GM19351 (cell line): ENCODE results near the gene SPATS2.
A peak's percentile ranks its signal among the peaks of the same experiment; 100 is the strongest.

Experiments
- ATAC-seq: cut with Tn5 transposase; IDR thresholded peaks from one replicate; pipeline ENCODE4 v1.9.1; 2021; ENCODE audit warnings: mild to moderate bottlenecking, moderate library complexity; ENCODE audit not compliant: unreplicated experiment

SPATS2 gene

GRCh38 chr12:49552014-49552413, 184.8 kb downstream of the SPATS2 start:
- ATAC-seq, result no peak

- no peak for ATAC-seq
Observed at GRCh38 chr12:49552425-49552824, 185.2 kb downstream of the SPATS2 start.

- ATAC-seq, result no peak
Observed at GRCh38 chr12:49552899-49553298, 185.6 kb downstream of the SPATS2 start.

DNA sequence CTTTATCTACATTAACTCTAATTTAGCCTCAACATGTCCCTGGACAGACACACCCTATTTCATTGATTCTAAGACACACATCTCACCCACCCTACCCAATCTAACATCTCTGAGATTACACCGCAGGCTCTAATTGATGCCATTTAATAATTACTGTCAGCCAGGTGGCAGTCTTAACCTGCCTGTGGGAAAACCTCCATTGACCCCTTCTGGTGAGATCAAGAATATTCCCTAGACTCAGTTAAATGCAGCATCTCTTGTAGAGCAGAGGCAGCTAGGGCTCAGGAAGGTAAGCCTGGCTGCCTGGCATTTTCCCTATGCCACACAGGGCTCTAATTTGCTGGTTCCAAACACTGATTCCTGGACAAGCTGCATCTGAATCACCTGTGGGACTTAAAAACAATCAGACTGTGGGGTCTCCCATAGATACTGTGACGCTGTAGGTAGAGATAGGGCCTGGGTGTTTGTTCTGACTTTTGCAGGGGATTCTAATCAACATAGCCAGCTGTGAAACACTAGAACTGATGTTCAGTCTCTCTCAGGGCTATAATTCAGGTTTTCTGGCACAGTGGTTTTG, 186.3 kb downstream of the SPATS2 start:
- ATAC-seq, result no peak

DNA sequence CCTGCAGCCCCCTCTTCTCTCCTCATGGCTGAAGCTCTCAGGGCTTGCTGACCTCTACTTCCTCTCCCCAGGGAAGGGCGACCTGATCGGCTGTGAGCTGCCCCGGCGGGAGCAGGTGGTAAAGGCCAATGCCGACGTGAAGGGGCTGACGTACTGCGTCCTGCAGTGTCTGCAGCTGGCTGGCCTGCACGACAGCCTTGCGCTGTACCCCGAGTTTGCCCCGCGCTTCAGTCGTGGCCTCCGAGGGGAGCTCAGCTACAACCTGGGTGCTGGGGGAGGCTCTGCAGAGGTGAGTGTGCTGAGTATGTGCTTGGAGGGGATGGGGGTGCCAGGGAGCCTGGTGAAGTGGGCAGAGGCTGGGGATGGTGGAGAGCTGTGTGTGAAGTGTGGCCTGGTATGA, 187.0 kb downstream of the SPATS2 start:
- ATAC-seq, result no peak

DNA sequence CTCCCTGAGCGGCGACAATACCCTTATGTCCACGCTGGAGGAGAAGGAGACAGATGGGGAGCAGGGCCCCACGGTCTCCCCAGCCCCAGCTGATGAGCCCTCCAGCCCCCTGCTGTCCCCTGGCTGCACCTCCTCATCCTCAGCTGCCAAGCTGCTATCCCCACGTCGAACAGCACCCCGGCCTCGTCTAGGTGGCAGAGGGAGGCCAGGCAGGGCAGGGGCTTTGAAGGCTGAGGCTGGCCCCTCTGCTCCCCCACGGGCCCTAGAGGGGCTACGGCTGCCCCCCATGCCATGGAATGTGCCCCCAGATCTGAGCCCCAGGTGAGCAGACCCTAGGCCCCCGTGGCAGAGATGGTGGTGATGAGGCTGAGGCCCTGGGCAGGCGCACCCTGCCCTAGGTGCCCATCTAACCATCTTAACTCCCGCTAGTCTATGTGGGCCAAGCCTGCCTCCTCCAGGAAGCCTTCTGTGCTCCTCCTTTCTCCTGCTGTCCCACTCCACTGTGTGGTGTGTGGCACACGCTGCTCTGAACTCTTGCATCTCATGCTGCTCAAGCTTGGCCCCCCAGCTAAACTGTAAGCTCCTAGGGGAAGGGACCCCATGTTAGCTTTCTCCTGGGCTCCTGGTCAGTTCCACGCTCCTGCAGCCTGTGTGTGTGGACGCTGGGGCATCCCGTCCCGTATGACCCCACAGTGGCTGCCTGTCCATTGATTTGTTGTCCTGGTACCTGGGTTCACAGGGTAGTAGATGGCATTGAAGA, 188.5 kb downstream of the SPATS2 start:
- ATAC-seq, result no peak

DNA sequence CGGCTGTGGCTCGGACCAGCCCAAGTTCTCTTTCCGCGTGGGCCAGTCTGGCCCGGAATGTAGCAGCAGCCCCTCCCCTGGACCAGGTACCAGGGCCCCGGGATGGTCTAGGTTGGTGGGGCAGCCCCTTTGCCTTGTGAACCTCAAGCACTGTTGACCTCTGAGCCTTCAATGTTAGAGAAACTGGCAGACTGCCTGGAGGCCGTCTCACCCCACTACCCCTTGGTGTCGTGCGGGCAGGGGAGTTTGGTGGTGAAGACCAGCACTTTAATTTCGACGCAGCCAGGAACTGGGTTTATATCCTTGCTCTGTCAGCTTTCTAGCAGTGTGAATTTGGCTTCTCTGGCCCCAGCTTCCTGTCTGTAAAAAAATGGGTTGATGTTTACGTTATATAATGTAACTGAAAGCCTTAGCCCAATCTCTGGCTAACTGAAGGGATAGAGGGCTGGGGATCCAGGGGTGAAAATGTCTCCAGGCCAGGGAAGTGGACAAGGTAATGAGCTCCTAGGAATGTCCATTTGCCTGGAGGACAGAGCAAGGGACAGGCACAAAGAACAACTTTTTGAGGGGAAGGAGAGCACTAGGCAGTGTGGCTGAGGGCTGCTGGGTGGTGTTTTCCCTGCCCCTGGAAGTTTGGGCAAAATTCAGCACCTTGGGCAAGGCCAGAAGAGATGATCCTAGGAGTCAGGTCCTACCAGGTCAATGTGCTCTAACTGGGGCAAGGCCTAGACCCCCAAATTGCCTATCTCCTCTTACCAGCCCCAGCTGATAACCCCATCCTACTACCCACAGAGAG, 189.3 kb downstream of the SPATS2 start:
- no peak for ATAC-seq

DNA sequence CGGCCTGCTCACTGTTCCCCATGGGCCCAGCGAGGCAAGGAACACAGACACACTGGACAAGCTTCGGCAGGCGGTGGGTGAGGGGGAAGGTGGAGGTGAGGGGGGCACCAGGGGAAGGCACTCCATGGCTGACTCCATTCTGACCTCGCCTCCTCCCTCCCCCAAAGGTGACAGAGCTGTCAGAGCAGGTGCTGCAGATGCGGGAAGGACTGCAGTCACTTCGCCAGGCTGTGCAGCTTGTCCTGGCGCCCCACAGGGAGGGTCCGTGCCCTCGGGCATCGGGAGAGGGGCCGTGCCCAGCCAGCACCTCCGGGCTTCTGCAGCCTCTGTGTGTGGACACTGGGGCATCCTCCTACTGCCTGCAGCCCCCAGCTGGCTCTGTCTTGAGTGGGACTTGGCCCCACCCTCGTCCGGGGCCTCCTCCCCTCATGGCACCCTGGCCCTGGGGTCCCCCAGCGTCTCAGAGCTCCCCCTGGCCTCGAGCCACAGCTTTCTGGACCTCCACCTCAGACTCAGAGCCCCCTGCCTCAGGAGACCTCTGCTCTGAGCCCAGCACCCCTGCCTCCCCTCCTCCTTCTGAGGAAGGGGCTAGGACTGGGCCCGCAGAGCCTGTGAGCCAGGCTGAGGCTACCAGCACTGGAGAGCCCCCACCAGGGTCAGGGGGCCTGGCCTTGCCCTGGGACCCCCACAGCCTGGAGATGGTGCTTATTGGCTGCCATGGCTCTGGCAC, 190.1 kb downstream of the SPATS2 start:
- ATAC-seq, result no peak

DNA sequence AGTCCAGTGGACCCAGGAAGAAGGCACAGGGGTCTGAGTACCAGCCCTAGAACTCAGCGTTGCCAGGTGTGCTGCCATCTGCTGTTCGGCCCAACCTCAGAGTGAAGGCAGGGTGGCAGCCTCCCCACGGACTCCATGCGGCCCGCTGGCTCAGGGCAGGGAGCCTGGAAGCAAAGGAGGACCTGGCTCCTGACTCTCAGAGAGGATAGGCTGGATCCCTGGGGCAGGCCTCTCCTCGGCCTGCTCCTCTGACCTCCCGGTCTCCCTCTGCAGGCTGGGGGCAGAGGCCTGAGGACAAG, 190.6 kb downstream of the SPATS2 start:
- no peak for ATAC-seq

GRCh38 chr12:49558526-49558925, 191.3 kb downstream of the SPATS2 start:
- no peak for ATAC-seq

DNA sequence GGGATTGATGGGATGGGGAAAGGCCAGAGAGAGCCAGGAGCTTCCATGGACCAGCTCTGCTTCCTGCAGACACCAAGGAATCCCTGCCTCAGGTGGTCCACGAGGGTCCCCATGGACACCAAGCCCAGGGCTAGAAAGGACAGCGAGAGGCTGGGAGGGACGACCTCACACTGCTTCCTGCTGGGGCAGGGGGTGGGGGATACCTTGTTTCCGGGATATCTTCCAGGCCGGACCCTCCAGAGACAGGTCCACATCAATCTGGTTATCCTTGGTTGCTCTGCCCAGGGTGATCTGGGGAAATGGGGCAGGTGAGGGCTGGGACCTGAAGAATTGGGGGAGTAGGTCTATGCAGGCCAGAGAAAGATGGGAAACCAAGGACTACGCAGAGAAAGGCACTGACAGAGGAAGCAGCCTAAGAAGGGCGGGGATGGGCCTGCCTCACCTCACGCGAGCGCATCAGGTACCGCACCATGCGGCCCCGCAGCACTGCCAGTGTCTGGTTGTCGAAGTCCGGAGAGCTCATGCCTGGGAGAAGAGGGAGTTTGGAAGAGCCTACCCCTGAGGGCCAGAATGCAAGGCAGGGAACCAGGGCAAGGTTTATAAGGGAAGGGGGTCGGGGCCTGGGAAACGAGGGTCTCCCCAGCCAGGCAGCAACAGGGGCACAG, 191.9 kb downstream of the SPATS2 start:
- no peak for ATAC-seq

- no peak for ATAC-seq
Observed at GRCh38 chr12:49560695-49561094, 193.4 kb downstream of the SPATS2 start.

DNA sequence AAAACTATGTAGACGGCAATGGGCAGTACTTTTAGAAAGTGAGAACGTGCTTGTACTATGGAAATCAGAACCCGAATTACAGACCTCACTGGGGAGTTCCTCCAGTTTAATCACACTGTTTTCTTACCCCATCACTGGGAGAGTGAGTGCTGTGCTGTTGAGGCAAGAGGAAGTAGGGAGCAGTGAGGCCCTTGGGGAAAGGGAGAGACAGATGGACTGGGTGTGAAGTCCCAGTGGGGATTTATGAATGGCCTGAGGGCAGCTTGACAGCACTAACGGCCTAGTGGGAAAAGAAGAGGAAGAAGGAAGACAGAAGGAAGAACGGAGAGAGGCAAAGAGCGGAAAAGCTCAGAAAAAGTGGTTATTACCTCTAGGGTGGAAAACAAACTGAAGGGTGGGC, 195.0 kb downstream of the SPATS2 start:
- ATAC-seq, result no peak

DNA sequence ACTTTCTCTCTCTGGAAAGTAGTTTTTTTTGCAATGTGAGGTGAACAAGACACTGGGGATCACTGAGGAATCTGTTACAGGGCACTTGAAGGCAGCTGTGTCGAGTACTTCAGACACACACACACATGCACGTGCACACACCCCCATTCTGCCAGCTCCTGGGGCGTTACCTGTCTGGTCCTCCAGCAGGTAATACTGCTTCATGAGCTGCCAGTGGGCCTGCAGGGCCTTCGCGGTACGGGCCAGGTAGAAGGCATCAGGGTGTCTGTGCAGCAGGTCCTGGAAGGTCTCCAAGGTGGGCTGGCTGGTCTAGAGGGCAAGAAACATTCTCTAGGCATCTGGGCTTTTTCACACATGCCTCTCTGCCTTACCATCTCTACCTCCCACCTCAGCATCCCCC, 195.6 kb downstream of the SPATS2 start:
- ATAC-seq, result no peak

GRCh38 chr12:49563951-49564685, 196.9 kb downstream of the SPATS2 start:
- ATAC-seq, result no peak

- no peak for ATAC-seq
Observed at GRCh38 chr12:49564686-49565405, 197.6 kb downstream of the SPATS2 start.

GRCh38 chr12:49565406-49566265, 198.4 kb downstream of the SPATS2 start:
- no peak for ATAC-seq

DNA sequence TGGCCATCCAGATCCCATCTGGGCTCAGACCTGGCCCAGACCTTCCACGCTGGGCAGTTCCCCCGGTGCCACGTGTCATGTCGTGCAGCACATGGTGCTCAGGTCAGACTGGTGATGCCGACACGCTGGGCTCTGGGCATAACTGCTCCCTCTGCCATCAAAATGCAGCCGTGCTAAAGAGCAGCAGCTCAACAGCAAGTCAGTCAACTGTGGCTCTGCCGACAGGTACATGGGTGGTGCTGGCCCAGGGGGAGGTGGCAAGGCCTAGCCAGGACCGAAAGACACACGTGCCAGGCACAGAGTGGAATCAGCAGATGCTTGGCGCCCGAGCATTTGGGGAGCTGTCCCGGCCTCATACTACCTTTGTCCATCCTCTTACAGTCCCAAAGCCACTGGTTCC, 199.1 kb downstream of the SPATS2 start:
- ATAC-seq, result no peak

DNA sequence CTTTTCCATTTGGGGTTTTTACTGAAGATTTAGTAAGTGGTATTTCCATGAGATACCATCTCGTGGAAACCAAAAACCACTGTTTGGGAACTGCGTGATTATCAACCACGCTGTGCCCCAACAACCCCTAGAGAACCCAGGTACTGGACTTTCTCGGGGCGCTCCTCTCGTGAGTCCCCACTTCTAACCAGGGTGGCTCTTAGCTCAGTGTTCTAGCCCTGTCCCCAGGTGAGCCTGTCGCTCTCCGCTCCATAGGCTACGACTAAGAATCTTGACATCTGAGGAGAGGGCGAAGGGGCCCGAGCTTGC, 200.0 kb downstream of the SPATS2 start:
- peak; percentile 31 for ATAC-seq
